ENCODE data around the gene F11. TPM values are rescaled to one million over a fixed set of nuclear protein-coding genes. Genes with fewer than 3 reads are reported as not detected.
A peak's percentile ranks its signal among the peaks of the same experiment; 100 is the strongest.
"Not testable (repeated sequence)": the region's sequence is repeated elsewhere in the genome, so short reads cannot be mapped to it uniquely, and the experiment has no call there.

F11 gene
- total RNA-seq, 1 donor from 2014 or later = 0.52 TPM

DNA sequence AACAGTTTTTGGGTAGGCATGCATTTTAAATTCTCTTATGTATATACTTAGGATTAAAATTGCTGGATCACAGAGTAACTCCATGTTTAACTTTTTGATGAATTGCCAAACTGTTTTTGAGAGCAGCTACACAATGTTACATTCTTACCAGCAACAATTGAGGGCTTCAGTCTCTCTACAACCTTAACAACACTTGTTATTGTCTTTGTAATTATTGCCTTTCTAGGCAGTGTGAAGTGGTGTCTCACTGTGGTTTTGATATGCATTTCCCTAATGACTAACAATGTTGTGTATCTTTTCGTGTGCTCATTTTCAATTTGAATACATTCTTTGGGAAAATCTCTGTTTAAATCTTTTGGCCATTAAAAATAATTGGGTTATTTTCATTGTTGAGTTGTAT lies 17.3 kb upstream of the F11 start:
- DNase-seq = no peak
- ATAC-seq = no peak
- intact Hi-C loops (cut with micrococcal nuclease) = no loop called here

- intact Hi-C loops (cut with micrococcal nuclease) = no loop called here
- no peak for ATAC-seq
- no peak for DNase-seq
These were observed 15.9 kb upstream of the F11 start for GRCh38 chr4:186249785-186250754.

DNA sequence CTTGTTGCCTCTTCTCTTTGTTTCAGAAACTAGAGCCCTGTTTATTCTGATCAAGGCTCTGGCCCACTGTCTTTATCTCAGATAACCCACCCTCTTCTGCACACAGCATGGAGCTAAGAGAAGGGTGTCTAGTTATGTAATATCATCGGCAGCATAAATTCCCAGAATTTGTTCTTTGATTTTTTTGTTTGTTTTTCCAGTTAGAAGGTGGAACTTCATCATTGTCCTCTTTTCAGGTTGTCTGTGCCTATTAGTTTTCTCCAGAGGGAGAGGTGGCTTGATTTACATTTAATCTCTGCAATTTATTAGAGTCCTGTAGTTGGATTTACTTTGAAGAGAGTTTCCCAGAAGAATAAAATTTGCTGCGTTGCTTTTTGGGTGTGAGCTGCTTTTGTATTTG lies 15.2 kb upstream of the F11 start:
- no peak for DNase-seq
- intact Hi-C loops (cut with micrococcal nuclease) = no loop called here
- ATAC-seq = no peak

DNA sequence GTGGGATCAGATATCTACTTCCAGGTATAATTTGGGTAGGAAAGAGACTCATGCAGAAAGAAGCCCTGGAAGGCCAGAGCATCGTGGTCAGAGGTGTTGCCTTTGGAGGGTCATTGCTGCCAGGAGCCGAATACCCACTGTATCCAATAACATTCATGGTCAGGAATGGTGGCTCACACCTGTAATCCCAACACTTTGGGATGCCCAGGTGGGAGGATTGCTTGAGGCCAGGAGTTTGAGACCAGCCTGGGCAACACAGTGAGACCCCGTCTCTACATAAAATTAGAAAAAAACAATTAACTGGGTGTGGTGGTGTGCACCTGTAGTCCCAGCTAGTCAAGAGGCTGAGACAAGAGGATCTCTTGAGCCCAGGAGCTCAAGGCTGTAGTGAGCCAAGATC lies 10.9 kb upstream of the F11 start:
- DNase-seq (no peak), ATAC-seq (no peak)
- intact Hi-C loops (cut with micrococcal nuclease) = no loop called here

DNA sequence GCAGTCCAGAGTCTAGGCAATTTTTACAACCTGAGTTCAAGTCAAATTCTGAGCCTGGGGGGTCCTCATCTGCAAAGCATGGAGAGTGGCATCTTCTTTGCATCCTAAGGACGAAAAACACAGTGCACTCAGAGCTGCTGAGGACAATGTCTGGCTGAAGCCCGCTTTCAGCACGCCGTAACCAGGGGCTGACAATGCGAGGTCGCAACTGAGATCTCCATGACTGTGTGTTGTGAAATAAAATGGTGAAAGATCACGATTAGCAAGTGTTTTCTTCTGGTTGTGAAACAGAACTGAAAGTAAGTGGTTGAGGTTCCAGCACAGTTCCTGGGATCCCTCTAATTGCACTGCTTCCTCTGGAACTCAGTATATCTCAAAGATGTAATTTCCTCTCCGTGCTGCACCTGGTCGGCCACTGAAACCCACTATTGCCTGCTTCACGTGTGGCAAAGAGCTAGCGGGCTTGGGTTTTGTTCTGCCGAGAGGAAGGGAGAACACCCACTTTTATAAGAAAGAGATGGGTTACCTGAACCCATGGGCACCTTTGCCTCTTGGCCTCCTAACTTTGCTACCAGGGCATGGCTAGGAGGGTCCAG lies 7.7 kb upstream of the F11 start:
- intact Hi-C loops (cut with micrococcal nuclease) = no loop called here
- ATAC-seq (no peak), DNase-seq (no peak)

- no peak for ATAC-seq
- intact Hi-C loops (cut with micrococcal nuclease) = no loop called here
- no peak for DNase-seq
These were observed 5.9 kb upstream of the F11 start for GRCh38 chr4:186260117-186260503.

DNA sequence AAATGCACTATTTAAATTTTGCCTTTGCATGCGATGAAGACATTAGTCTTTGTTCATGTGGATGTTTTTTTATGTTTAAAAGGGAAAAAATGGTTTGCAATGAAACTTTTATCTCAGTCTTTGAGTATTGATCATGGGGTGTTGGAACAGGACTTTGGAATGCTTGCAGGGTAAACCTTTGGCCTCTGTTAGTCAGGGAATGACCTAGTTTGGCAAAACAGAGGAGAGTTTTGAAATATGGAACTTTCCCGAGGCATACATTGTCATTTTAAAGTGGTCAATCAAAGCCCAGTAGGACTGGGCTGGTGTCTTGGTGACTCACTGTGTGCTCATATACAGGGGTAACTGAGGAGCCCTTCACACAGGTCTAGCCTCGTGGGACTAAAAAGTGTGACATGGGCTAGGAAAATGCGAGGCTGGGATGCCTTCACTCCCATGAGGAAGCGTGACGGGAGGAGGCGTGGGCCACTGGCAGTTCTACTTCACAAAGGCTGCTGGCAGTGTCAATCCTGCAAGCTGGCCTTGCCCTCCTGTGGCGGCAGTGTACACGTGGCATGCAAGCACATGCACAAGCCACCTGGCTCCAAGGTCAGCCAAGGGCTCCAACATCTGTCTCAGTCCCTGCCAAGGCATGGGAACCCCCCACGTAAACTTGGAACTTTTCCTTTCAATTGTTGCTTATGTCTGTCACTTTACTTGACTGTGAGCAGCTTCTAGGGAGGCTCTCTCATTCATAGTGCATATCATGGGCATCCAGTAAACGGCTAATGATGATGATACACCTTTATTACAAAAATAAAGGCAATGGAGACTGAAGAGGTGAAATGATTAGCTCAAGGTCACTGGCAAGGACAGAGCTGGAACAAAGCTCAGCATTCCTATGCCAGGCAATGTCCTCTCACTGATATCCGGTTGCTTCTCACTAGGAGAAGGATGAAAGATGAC lies 5.2 kb upstream of the F11 start:
- intact Hi-C loops (cut with micrococcal nuclease) = no loop called here
- ATAC-seq = peak; percentile 24
- peak; percentile 33 for DNase-seq

DNA sequence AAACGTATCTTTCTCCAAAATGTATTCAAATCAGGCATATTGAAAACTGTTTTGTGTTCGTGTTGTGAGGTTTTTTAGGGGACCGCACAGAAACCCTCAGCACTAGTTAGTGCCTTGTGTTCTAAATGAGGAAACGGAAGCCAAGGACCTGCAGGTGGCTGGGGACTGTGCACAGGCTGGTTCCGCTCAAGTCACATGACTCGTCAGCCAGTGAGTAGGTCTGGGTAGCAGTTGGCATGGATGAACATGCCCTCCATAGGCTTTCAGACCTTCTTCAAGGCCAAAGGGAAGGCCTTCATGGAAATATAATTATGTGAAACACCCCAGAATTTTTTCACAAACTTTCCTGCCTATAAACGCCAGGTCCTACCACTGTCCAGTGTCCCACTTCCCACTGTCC lies 1.3 kb upstream of the F11 start:
- ATAC-seq (no peak), DNase-seq (no peak)
- intact Hi-C loops (cut with micrococcal nuclease) = no loop called here

DNA sequence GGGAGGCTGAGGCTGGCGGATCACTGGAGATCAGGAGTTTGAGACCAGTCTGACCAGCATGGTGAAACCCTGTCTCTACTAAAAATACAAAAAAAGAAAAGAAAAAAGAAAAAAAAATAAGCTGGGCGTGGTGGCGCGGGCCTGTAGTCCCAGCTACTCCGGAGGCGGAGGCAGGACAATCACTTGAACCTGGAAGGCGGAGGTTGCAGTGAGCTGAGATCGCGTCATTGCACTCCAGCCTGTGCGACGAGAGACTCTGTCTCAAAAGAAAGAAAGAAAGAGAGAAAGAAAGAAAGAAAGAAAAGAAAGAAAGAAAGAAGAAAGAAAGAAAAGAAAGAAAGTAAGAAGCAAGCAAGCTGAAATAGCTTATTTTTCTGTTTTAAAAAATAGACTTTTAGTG lies 739 bp upstream of the F11 start:
- DNase-seq; intact Hi-C loops (cut with micrococcal nuclease); ATAC-seq: not testable (repeated sequence)

DNA sequence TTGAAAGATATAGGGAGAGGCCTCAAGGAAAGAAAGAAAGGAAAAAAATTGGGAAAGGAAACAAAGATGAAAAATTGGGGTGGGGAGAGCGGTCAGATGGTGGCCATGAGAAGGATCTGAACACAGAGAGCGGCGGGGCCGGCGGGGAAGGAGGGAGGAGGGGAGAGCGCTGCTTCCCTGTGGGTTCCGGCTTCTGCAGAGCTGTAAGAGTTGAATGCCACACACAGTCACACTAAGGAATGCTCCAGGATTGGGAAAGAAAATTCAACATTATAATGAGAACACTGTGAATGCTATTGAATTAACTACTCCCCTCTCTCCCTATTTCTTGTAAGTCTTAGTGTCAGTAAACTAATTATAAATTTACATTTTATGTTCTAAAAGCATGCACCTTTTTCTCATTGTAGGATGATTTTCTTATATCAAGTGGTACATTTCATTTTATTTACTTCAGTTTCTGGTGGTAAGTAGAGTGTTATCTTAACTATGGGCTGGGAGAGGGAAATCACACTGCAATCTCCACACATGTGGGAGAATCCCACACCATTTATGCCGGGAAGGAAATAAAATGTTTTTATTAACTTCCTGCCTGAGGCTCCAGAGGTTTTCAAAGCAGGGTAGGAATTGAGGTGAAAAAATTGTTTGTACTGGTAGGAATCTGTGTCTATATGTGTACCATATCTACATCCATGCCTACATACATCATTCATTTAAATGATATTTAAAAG lies 904 bp downstream of the F11 start:
- intact Hi-C loops (cut with micrococcal nuclease) = no loop called here
- no peak for DNase-seq
- ATAC-seq = no peak

GRCh38 chr4:186271081-186271678 lies 5.2 kb downstream of the F11 start:
- DNase-seq (no peak), ATAC-seq (no peak)
- intact Hi-C loops (cut with micrococcal nuclease) = no loop called here

- DNase-seq = no peak
- ATAC-seq = no peak
- intact Hi-C loops (cut with micrococcal nuclease) = no loop called here
These were observed 6.9 kb downstream of the F11 start for GRCh38 chr4:186272699-186273391.

DNA sequence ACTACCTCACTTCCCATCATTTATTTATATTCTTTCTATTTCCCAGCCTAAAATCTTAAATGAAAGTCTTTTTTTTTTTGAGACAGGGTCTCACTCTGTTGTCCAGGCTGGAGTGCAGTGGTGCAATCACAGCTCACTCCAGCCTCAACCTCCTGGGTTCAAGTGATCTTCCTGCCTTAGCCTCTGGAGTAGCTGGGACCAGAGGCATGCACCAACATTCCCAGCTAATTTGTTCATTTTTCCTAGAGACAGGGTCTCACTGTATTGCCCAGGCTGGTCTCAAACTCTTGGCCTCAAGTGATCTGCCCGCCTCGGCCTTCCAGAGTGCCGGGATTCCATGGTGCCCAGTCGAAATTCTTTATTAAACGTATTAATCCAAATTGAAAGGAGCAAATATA lies 7.4 kb downstream of the F11 start:
- DNase-seq; ATAC-seq; intact Hi-C loops (cut with micrococcal nuclease): not testable (repeated sequence)

DNA sequence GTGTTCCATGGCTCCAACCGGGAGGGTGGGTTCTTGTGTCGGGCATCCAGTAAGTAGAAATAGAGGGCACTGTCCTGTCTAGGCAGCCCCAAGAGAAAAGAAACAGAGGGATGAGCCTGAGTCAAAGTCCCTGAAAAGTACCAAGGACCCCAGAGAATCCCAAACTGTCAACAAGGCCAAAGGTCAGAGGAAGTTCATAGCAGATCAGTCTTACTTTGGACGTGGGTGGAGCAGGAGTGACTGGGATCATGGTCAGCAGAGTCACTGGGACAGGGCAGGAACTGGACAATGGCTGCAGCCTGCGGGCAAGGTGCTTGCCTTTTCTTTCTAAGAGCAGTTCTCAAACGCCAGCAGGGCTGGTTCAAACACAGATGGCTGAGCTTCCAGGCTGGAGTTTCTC lies 17.3 kb downstream of the F11 start:
- ATAC-seq = no peak
- intact Hi-C loops (cut with micrococcal nuclease) = no loop called here

GRCh38 chr4:186285147-186285546 lies 19.2 kb downstream of the F11 start:
- no peak for ATAC-seq
- intact Hi-C loops (cut with micrococcal nuclease) = no loop called here

More for the DNA sequence above, 17.3 kb downstream of the F11 start:
- DNase-seq = no peak

DNA sequence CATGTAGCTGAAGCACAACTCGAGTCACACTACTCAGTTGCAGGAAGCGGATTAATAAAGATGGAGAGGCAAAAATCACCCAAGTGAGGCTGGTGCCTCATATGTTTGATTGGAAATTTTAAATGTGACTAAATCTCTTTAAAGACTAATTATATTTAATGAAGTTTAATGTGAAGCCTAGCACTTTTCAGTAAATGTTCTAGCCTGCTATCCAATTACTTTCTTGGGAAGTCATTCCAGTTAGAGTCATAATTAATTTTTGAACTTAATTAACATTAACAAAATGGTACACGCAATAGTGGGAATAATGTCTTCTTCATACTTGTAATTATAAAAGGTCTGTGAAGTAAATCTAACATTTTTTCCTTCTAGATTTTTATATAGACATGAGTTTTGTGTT lies 20.6 kb downstream of the F11 start:
- DNase-seq (no peak), ATAC-seq (no peak)
- intact Hi-C loops (cut with micrococcal nuclease) = no loop called here

More at GRCh38 chr4:186285147-186285546, 19.2 kb downstream of the F11 start:
- no peak for DNase-seq

DNA sequence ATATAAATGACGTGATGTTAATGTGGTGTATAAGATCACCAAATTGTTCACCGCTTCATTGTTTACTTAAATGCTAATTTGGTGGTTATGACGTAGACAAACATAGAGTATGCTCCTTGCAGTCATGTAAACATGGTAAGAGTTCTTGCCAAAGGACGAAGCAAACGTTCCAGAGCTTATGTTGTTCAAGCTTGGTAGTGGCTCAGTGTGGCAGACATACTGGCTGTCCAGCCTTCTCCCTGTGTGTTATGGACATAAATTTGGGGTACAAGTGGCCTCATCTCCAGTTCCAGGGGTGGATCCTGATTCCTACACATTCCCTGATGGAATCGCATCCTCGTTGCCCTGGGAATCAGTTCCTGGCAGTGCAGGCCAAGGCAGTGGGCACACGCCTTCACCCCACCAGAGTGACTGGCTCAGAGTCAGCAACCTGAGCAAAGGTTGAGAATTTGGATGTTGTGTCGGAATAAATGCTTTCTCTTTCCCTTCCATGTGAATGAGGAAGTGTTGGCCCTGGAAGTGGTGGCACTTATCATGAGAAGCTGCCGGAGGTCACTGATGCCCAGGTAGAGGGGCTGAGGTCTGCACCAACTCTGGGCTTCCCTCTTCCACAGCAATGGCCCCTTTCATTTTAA lies 25.4 kb downstream of the F11 start:
- intact Hi-C loops (cut with micrococcal nuclease) = no loop called here
- no peak for DNase-seq
- ATAC-seq = no peak

GRCh38 chr4:186294160-186294559 lies 28.2 kb downstream of the F11 start:
- DNase-seq (no peak), ATAC-seq (no peak)
- intact Hi-C loops (cut with micrococcal nuclease) = no loop called here

All from left ventricle myocardium superior (tissue), 1 donor.